Activated naive CD8-positive, alpha-beta T cell treated with anti-CD3 and anti-CD28 coated beads, Interleukin-2, amount 10 ng/mL, durations not matched to agents 7 days and 5 days (primary cell): Measurements from ENCODE around the gene RHOXF1. TPM values are rescaled to one million over a fixed set of nuclear protein-coding genes. Genes with fewer than 3 reads are reported as not detected.
"Not testable (repeated sequence)": the region's sequence is repeated elsewhere in the genome, so short reads cannot be mapped to it uniquely, and the experiment has no call there.

Experiments
- ATAC-seq: fragments of 150-1000 bp; cut with Tn5 transposase; one replicate; pipeline ENCODE4 v1.10.0; 2021; ENCODE audit warnings: low read depth, moderate library complexity
- POLR2A ChIA-PET: fragments of 350-600 bp; sonication (Branson Sonifier 250); formaldehyde crosslinking; loops from one replicate; lab custom pipeline; 2021; ENCODE audit warnings: antibody characterized with exemption; lab: Charles Lee
- DNase-seq: peaks from one replicate; pipeline ENCODE4 v3.0.0; 2021
- H3K27ac Mint-ChIP-seq: one replicate; pipeline ENCODE4 v1.8.0; 2022; ENCODE audit warnings: mild to moderate bottlenecking, mixed read lengths
- H3K27me3 Mint-ChIP-seq: one replicate; pipeline ENCODE4 v1.8.0; 2022; ENCODE audit warnings: mild to moderate bottlenecking, moderate library complexity, mixed read lengths
- H3K36me3 Mint-ChIP-seq: one replicate; pipeline ENCODE4 v1.8.0; 2021; ENCODE audit warnings: mild to moderate bottlenecking, mixed read lengths
- H3K4me1 Mint-ChIP-seq: one replicate; pipeline ENCODE4 v1.8.0; 2021; ENCODE audit warnings: mixed read lengths
- H3K4me3 Mint-ChIP-seq: one replicate; pipeline ENCODE4 v1.8.0; 2022; ENCODE audit warnings: mild to moderate bottlenecking, moderate library complexity, mixed read lengths
- H3K9me3 Mint-ChIP-seq: one replicate; pipeline ENCODE4 v1.8.0; 2021; ENCODE audit warnings: mixed read lengths
- total RNA-seq, 2 experiments: library from RNA; stranded (reverse); gene quantifications; one replicate each; pipeline ENCODE4 v1.2.3, GENCODE V29; 2021

RHOXF1 gene, protein sequence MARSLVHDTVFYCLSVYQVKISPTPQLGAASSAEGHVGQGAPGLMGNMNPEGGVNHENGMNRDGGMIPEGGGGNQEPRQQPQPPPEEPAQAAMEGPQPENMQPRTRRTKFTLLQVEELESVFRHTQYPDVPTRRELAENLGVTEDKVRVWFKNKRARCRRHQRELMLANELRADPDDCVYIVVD
- total RNA-seq = under 1 TPM in 1 of 2 experiments, not detected in 1; 0.42 TPM

DNA sequence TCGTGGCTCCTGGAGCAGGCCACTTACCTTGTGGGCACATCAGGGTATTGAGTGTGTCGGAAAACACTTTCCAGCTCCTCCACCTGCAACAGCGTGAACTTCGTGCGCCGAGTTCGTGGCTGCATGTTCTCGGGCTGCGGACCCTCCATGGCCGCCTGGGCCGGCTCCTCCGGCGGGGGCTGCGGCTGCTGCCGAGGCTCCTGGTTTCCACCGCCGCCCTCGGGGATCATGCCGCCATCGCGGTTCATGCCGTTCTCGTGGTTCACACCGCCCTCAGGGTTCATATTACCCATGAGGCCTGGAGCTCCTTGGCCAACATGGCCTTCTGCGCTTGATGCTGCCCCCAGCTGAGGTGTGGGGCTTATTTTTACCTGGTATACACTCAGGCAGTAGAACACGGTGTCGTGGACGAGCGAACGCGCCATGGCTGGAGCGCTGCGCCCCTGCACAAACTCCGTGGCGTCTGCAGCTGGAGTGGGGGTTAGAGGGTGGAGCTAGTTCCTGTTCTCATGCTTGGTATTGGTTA is at the start of gene RHOXF1:
Gene RHOXF1, minus strand, starts transcription at position 476 of the 526 bp plus-strand sequence. Its CDS starts 51 bp downstream, at position 425.
- Mint-ChIP-seq H3K4me1 (no peaks in the 10 kb centered on the region), H3K4me3 (no peak within 1 kb of the TSS), H3K27me3 (no peaks in the 10 kb centered on the region), H3K9me3 (no peaks in the 10 kb centered on the region), H3K27ac (no peak within 1 kb of the TSS), H3K36me3 (no peaks in the 10 kb centered on the region)
- POLR2A ChIA-PET = no interaction called here
- no peak for DNase-seq
- no peak for ATAC-seq

GRCh38 chrX:120159086-120159485 is 43.4 kb upstream of the RHOXF1 start:
- DNase-seq, H3K27me3 Mint-ChIP-seq, ATAC-seq, POLR2A ChIA-PET, H3K4me3 Mint-ChIP-seq, H3K27ac Mint-ChIP-seq, H3K36me3 Mint-ChIP-seq, H3K9me3 Mint-ChIP-seq, H3K4me1 Mint-ChIP-seq: not testable (repeated sequence)

- ATAC-seq, DNase-seq, H3K27ac Mint-ChIP-seq, POLR2A ChIA-PET, H3K9me3 Mint-ChIP-seq, H3K36me3 Mint-ChIP-seq, H3K4me1 Mint-ChIP-seq, H3K27me3 Mint-ChIP-seq, H3K4me3 Mint-ChIP-seq: not testable (repeated sequence)
Measured at GRCh38 chrX:120158313-120158712, 42.6 kb upstream of the RHOXF1 start, which contains the start of gene RHOXF2. Gene RHOXF2 (plus strand): TSS chrX:120158613. CDS start chrX:120158751, 138 bp downstream.

DNA sequence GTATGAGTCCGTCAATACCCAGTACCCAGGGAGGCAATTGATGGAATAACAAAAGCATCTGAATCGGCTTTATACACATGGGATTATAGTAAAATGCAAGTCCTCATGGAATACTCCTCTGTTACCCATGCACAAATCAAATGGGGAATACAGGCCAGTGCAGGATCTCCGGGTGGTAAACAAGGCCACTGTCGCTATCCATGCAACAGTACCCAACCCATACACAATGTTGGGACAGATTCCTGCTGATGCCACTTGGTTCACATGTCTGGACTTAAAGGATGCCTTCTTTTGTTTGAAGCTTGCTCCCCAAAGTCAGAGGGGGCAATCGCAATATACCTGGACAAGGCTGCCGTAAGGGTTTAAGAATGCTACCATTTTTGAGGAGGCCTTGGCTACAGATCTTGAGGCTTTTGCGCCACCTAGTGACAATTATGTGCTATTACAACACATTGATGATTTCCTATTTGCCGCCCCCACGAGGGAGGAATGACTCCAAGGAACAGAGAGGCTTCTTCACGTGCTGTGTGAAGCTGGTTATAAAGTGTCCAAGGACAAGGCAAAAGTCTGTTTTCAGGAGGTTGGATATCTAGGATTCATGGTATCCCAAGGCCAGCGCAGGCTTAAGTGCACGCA is 34.5 kb upstream of the RHOXF1 start:
- H3K27ac Mint-ChIP-seq, H3K4me3 Mint-ChIP-seq, H3K4me1 Mint-ChIP-seq, ATAC-seq, H3K9me3 Mint-ChIP-seq, POLR2A ChIA-PET, DNase-seq, H3K27me3 Mint-ChIP-seq, H3K36me3 Mint-ChIP-seq: not testable (repeated sequence)

DNA sequence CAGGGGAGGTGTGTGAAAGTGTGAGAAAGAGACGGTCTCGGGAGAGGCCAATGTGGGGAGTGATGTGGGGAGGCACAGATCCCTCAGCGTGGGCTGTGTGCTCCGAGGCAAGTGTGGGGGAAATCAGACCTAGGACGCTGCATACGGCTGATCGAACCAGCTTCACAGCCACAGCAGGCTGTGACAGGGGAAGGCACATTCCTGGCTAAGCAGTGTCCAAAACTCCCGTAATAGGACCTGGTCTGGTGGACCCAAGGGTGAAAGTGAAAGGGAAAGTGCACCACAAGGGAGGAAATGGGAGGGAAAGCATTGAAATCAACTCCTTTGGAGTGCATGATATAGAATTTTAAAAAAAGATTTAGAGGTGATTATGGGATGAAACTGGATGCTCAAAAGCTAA is 31.8 kb upstream of the RHOXF1 start:
- H3K27ac Mint-ChIP-seq = no peak overlapping the region
- H3K36me3 Mint-ChIP-seq = peaks cover 7% of the 10 kb centered on the region
- H3K9me3 Mint-ChIP-seq = peaks cover 4% of the 10 kb centered on the region
- H3K27me3 Mint-ChIP-seq = no peaks in the 10 kb centered on the region
- peaks cover 11% of the 10 kb centered on the region for H3K4me1 Mint-ChIP-seq
- DNase-seq (no peak), ATAC-seq (no peak)
- POLR2A ChIA-PET = no interaction called here
- no peak overlapping the region for H3K4me3 Mint-ChIP-seq

- H3K27ac Mint-ChIP-seq, ATAC-seq, H3K4me3 Mint-ChIP-seq, H3K9me3 Mint-ChIP-seq, POLR2A ChIA-PET, H3K36me3 Mint-ChIP-seq, H3K27me3 Mint-ChIP-seq, DNase-seq: not testable (repeated sequence)
- H3K4me1 Mint-ChIP-seq = peaks cover 11% of the 10 kb centered on the region
Measured at GRCh38 chrX:120146323-120146722, 30.6 kb upstream of the RHOXF1 start.

- ATAC-seq (peak; percentile 52), DNase-seq (no peak)
Measured at GRCh38 chrX:120145295-120145925, 29.7 kb upstream of the RHOXF1 start.

GRCh38 chrX:120144178-120144844 is 28.6 kb upstream of the RHOXF1 start:
- H3K27me3 Mint-ChIP-seq = no peaks in the 10 kb centered on the region
- H3K27ac Mint-ChIP-seq = peak overlapping the region; percentile 7
- H3K9me3 Mint-ChIP-seq = peaks cover 4% of the 10 kb centered on the region
- DNase-seq (no peak), ATAC-seq (no peak)
- POLR2A ChIA-PET = no interaction called here
- peak overlapping the region; percentile 44 for H3K4me3 Mint-ChIP-seq
- H3K4me1 Mint-ChIP-seq = peaks cover 13% of the 10 kb centered on the region
- H3K36me3 Mint-ChIP-seq = peaks cover 7% of the 10 kb centered on the region

More at GRCh38 chrX:120145295-120145925, 29.7 kb upstream of the RHOXF1 start:
- H3K4me3 Mint-ChIP-seq = peak overlapping the region; percentile 31
- POLR2A ChIA-PET = no interaction called here
- no peaks in the 10 kb centered on the region for H3K27me3 Mint-ChIP-seq
- peaks cover 13% of the 10 kb centered on the region for H3K4me1 Mint-ChIP-seq
- peaks cover 7% of the 10 kb centered on the region for H3K36me3 Mint-ChIP-seq
- H3K27ac Mint-ChIP-seq = peak overlapping the region; percentile 41
- H3K9me3 Mint-ChIP-seq = peaks cover 4% of the 10 kb centered on the region

GRCh38 chrX:120140293-120140981 is 24.7 kb upstream of the RHOXF1 start:
- H3K4me1 Mint-ChIP-seq = peaks cover 8% of the 10 kb centered on the region
- H3K9me3 Mint-ChIP-seq = no peaks in the 10 kb centered on the region
- POLR2A ChIA-PET = no interaction called here

GRCh38 chrX:120137439-120137838 is 21.7 kb upstream of the RHOXF1 start:
- Mint-ChIP-seq H3K27me3 (no peaks in the 10 kb centered on the region), H3K36me3 (no peaks in the 10 kb centered on the region), H3K4me3 (no peak overlapping the region), H3K27ac (no peak overlapping the region), H3K4me1 (peaks cover 2% of the 10 kb centered on the region), H3K9me3 (no peaks in the 10 kb centered on the region)
- POLR2A ChIA-PET = no interaction called here
- ATAC-seq = no peak
- no peak for DNase-seq

More at GRCh38 chrX:120140293-120140981, 24.7 kb upstream of the RHOXF1 start:
- no peak overlapping the region for H3K4me3 Mint-ChIP-seq
- H3K36me3 Mint-ChIP-seq = peaks cover 2% of the 10 kb centered on the region
- DNase-seq = no peak
- no peak overlapping the region for H3K27ac Mint-ChIP-seq
- no peaks in the 10 kb centered on the region for H3K27me3 Mint-ChIP-seq
- ATAC-seq = no peak

DNA sequence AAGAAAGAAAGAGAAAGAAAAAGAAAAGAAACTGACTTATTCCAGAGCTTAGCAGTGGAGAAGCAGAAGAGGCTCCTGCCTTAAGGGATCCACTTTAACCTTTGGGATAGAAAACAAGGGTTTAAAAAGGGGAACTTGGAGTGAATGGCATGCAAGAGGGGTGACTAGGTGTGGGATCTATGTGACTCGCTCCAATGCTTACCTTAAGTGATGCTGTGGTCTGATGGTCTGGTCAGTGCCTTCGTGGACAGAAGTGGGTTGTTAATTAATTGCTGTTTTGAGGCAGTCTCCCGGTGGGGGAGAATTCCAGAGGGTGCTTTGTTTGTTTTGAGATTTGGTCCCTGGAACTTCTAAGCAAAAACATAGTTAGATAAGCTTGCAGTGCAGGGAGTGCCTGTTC is 21.1 kb upstream of the RHOXF1 start:
- no peaks in the 10 kb centered on the region for H3K27me3 Mint-ChIP-seq
- no peak for ATAC-seq
- H3K36me3 Mint-ChIP-seq = no peaks in the 10 kb centered on the region
- H3K4me1 Mint-ChIP-seq = peaks cover 2% of the 10 kb centered on the region
- H3K9me3 Mint-ChIP-seq = no peaks in the 10 kb centered on the region
- POLR2A ChIA-PET = no interaction called here
- no peak overlapping the region for H3K4me3 Mint-ChIP-seq
- no peak for DNase-seq
- no peak overlapping the region for H3K27ac Mint-ChIP-seq

- POLR2A ChIA-PET = no interaction called here
- no peak for DNase-seq
- Mint-ChIP-seq H3K27me3 (no peaks in the 10 kb centered on the region), H3K4me3 (no peak overlapping the region), H3K4me1 (peaks cover 2% of the 10 kb centered on the region), H3K9me3 (no peaks in the 10 kb centered on the region), H3K27ac (no peak overlapping the region), H3K36me3 (no peaks in the 10 kb centered on the region)
- no peak for ATAC-seq
Measured at GRCh38 chrX:120136128-120136527, 20.4 kb upstream of the RHOXF1 start.
